GM12874 (cell line): ENCODE data around the gene GABRB2.

Source experiments
- CTCF ChIP-seq: IDR thresholded peaks from 2 replicates; pipeline ENCODE4 v1.5.1; 2011; ENCODE audit warnings: low read depth, mild to moderate bottlenecking, control low read depth, low read length, moderate library complexity; ENCODE audit not compliant: insufficient read depth

GABRB2 gene

GRCh38 chr5:161421067-161421466 is 125.5 kb downstream of the GABRB2 start:
- TF ChIP-seq CTCF, result no peak

GRCh38 chr5:161420521-161420920 is 126.0 kb downstream of the GABRB2 start:
- TF ChIP-seq CTCF, result no peak

GRCh38 chr5:161414896-161415295 is 131.6 kb downstream of the GABRB2 start:
- TF ChIP-seq CTCF, result no peak

- TF ChIP-seq CTCF, result no peak
These were observed 132.5 kb downstream of the GABRB2 start for GRCh38 chr5:161414037-161414436.

GRCh38 chr5:161412792-161413191 is 133.7 kb downstream of the GABRB2 start:
- no peak for TF ChIP-seq CTCF

GRCh38 chr5:161411156-161411555 is 135.4 kb downstream of the GABRB2 start:
- no peak for TF ChIP-seq CTCF

GRCh38 chr5:161410640-161411039 is 135.9 kb downstream of the GABRB2 start:
- TF ChIP-seq CTCF, result no peak

GRCh38 chr5:161409471-161409870 is 137.1 kb downstream of the GABRB2 start:
- TF ChIP-seq CTCF, result no peak
